Thyroid gland (tissue), 4 donors: ENCODE data around the gene LDLRAD4. TPM values are rescaled to one million over a fixed set of nuclear protein-coding genes. Genes with fewer than 3 reads are reported as not detected.

Source experiments
- DNase-seq, 2 donors: peaks; one replicate each; pipeline ENCODE4 v3.0.0-alpha.2; 2019
- H3K27ac ChIP-seq, 3 donors: fragments of 200-600 bp; sonication (generic); 1 replicate in 2 of 3; 2 replicates in 1 of 3; pipeline ENCODE4 v1.5.1; 2016 to 2019; ENCODE audit warnings: mild to moderate bottlenecking in 1 of 3, moderate library complexity in 1 of 3
- H3K27me3 ChIP-seq: fragments of 200-600 bp; sonication (generic); one replicate; pipeline ENCODE4 v1.5.1; 2019
- H3K36me3 ChIP-seq, 2 donors: fragments of 200-600 bp; sonication (generic); one replicate each; pipeline ENCODE4 v1.5.1; 2016 to 2019
- H3K4me1 ChIP-seq, 2 donors: fragments of 200-600 bp; sonication (generic); one replicate each; pipeline ENCODE4 v1.5.1; 2017 to 2019
- H3K4me3 ChIP-seq, 3 donors: fragments of 200-600 bp; sonication (generic); replicated peaks in 1 of 3; 1 replicate in 2 of 3; 2 replicates in 1 of 3; pipeline ENCODE4 v1.5.1; 2016; ENCODE audit warnings: mild to moderate bottlenecking in 1 of 3
- H3K9me3 ChIP-seq: fragments of 200-600 bp; sonication (generic); one replicate; pipeline ENCODE4 v1.5.1; 2017
- POLR2A ChIP-seq, 2 donors: fragments of 450-650 bp; IDR thresholded peaks; one replicate each; pipeline ENCODE4 v1.6.1; 2017; ENCODE audit warnings: antibody characterized with exemption in 2 of 2, mild to moderate bottlenecking in 2 of 2, moderate library complexity in 1 of 2
- WGBS, 2 donors: methylation state at CpG; one replicate each; pipeline ENCODE4 v1.1.5; 2017; 5-methylcytosine and 5-hydroxymethylcytosine counted together
- intact Hi-C: fragments of 100-400 bp; cut with DNase I; formaldehyde crosslinking; loops from one replicate; pipeline ENCODE4 v1.15.1; 2023
- total RNA-seq, 4 donors: library from RNA; depleted of rRNA; stranded (reverse); fragments of >200 nt; gene quantifications; one replicate each; pipeline ENCODE4 v1.2.3, GENCODE V29; 2016
- TF ChIP-seq, protein P1 (sequence below), 6 experiments: fragments of 200-600 bp in 3 of 6; fragments of 450-650 bp in 3 of 6; sonication (generic) in 3 of 6; IDR thresholded peaks; one replicate each; pipeline ENCODE4 v1.5.1; 2016 to 2019; ENCODE audit warnings: antibody characterized with exemption in 6 of 6, mild to moderate bottlenecking in 2 of 6, inconsistent platforms in 1 of 6, moderate library complexity in 1 of 6

Gene LDLRAD4
- total RNA-seq, 4 donors from 2014 or later: 23.7 to 35.7 (median 29.7) TPM

DNA sequence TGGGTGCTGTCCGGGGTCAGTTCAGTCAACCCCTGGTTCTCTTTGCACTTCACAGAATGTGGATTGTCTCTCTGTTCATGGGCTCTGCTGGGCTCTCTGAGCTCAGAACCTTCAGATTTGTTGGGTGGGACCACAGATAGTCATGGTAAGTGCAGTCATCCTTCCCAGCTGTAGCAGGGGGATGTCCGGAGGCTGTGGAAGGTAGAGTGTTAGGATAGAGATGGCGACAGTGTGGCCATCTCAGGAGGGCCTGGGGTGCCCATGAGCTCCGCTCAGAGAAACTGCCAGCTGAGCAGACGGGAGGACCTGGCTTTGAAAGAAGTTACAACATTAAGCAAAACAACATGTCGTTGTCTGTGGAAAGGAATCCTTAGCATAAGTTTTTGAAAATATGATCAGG lies 358.0 kb downstream of the LDLRAD4 start:
- no peak overlapping the region for H3K27ac ChIP-seq

DNA sequence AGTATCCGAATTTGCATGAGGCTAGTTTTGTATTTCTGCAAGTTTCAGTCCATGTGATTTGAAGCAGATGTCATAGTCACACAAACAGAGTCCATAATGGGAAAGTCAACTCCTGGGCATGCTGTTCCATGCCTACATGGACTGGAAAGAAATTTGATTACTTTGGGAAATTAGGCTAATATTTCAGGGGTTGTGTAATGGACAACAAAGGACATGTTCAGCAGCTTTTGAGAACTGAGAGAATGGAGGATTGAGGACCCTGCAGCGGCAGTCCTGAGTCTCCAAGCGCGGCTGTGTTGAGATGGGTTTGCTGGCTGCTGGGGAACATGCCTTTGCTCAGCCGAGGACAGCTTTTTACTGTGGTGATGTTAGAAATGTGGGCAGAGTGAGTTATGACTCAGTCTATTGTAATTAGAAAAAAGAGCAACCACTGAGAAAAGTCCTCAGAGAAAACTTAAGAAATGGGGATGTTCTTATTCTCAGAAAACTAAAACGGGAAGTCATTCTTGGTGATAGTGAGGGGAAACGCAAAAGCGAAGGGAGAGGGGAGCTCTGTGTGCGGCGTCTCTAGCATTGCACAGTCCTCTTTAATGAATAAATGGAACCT lies 358.6 kb downstream of the LDLRAD4 start:
- DNase-seq: no peak
- H3K4me3 ChIP-seq: no peak overlapping the region
- H3K27ac ChIP-seq: peak overlapping the region in 1 of 3 donors; percentile 23
- H3K4me1 ChIP-seq: peaks cover 12 to 26% of the 10 kb centered on the region in 2 donors
- no peaks in the 10 kb centered on the region for H3K9me3 ChIP-seq
- intact Hi-C loops: no loop called here
- H3K36me3 ChIP-seq: no peaks in the 10 kb centered on the region
- H3K27me3 ChIP-seq: no peaks in the 10 kb centered on the region
- TF ChIP-seq POLR2A (IDR thresholded peaks at IDR 0.05): no peak
- TF ChIP-seq, protein P1, sequence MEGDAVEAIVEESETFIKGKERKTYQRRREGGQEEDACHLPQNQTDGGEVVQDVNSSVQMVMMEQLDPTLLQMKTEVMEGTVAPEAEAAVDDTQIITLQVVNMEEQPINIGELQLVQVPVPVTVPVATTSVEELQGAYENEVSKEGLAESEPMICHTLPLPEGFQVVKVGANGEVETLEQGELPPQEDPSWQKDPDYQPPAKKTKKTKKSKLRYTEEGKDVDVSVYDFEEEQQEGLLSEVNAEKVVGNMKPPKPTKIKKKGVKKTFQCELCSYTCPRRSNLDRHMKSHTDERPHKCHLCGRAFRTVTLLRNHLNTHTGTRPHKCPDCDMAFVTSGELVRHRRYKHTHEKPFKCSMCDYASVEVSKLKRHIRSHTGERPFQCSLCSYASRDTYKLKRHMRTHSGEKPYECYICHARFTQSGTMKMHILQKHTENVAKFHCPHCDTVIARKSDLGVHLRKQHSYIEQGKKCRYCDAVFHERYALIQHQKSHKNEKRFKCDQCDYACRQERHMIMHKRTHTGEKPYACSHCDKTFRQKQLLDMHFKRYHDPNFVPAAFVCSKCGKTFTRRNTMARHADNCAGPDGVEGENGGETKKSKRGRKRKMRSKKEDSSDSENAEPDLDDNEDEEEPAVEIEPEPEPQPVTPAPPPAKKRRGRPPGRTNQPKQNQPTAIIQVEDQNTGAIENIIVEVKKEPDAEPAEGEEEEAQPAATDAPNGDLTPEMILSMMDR (IDR thresholded peaks at IDR 0.05): no peak
- WGBS, 2 donors: 73 to 77% methylated on average over 10 of the region's 10 CpGs

More for the DNA sequence above, 358.0 kb downstream of the LDLRAD4 start:
- H3K36me3 ChIP-seq: no peaks in the 10 kb centered on the region
- WGBS, 2 donors: 96 to 97% methylated on average over 6 of the region's 6 CpGs
- no peak for TF ChIP-seq POLR2A (IDR thresholded peaks at IDR 0.05)
- TF ChIP-seq, protein P1 (IDR thresholded peaks at IDR 0.05): no peak
- H3K4me1 ChIP-seq: peaks cover 12 to 26% of the 10 kb centered on the region in 2 donors
- no peak for DNase-seq
- intact Hi-C loops: no loop called here
- H3K4me3 ChIP-seq: no peak overlapping the region
- H3K9me3 ChIP-seq: no peaks in the 10 kb centered on the region
- no peaks in the 10 kb centered on the region for H3K27me3 ChIP-seq

DNA sequence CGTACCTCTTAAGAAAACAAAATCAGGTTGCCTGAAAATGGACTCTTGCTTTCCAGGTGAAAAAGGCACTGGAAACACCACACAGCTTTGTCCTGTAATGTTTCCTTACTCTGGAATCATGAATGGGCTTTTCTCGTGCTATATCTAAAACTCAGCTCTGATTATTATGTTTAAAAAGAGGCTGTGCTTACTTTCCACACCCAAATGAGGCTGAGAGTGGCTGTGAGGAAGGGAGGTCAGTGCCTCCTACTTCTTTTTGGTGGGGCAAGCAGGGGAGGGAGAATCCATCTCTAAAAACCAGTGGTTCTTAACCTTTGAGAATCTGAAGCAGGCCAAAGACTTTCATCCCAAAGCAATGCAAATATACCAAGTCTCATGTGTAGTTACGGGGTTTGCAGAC lies 359.2 kb downstream of the LDLRAD4 start:
- H3K4me1 ChIP-seq: peaks cover 12 to 26% of the 10 kb centered on the region in 2 donors
- H3K27me3 ChIP-seq: no peaks in the 10 kb centered on the region
- no peak overlapping the region for H3K4me3 ChIP-seq
- H3K9me3 ChIP-seq: no peaks in the 10 kb centered on the region
- WGBS, 2 donors: 86 to 88% methylated on average over 3 of the region's 3 CpGs
- H3K27ac ChIP-seq: peak overlapping the region in 1 of 3 donors; percentile 23
- TF ChIP-seq, protein P1 (IDR thresholded peaks at IDR 0.05): no peak
- no peak for TF ChIP-seq POLR2A (IDR thresholded peaks at IDR 0.05)
- DNase-seq: no peak
- intact Hi-C loops: no loop called here
- H3K36me3 ChIP-seq: no peaks in the 10 kb centered on the region

DNA sequence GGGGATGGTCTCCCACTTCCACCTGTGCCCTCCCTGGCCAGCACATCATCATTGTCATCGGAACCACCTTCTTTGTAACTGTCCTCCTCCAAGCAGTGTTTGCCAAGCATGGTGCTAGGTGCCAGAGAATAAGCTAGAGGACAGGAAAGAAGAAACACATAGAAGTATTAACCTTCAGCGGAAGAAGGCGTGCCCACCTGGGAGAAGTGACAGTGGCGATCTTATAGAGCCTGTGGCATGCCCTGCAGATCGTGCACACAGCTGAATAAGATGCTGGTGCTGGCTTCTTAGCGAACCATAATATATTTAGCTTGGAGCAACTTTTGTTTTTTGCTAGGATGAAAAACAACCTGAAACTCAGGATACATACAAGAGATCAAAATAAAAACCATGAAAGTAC lies 359.8 kb downstream of the LDLRAD4 start:
- no peak for TF ChIP-seq POLR2A (IDR thresholded peaks at IDR 0.05)
- TF ChIP-seq, protein P1 (IDR thresholded peaks at IDR 0.05): no peak
- Histone ChIP-seq H3K27me3 (no peaks in the 10 kb centered on the region), H3K4me3 (no peak overlapping the region), H3K9me3 (no peaks in the 10 kb centered on the region), H3K27ac (no peak overlapping the region), H3K4me1 (peaks cover 12 to 26% of the 10 kb centered on the region in 2 donors), H3K36me3 (no peaks in the 10 kb centered on the region)
- no peak for DNase-seq
- WGBS, 2 donors: 86 to 97% methylated on average over 6 of the region's 6 CpGs
- intact Hi-C loops: no loop called here

DNA sequence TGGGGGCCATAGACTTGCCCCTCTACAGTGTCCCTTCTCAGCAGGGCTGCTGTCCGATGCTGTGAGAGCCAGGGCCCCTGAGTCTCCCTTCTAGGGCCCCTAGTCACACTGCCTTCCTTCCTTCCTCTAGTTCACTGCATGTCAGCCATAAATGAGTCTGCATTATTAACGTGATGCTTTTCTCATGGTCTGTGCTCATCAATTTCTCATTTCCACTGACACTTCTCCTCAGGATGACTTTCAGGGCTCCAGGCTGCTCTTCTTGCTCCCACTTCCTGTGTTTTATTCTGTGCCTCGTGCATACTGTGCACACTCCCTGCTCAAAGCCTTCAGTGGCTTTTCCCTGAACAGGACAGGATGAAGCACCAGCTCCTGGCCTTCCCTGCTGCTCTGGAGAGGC lies 361.3 kb downstream of the LDLRAD4 start:
- 65 to 71% methylated on average over 3 of the region's 3 CpGs for WGBS, 2 donors
- TF ChIP-seq POLR2A (IDR thresholded peaks at IDR 0.05): no peak
- TF ChIP-seq, protein P1 (IDR thresholded peaks at IDR 0.05): no peak
- H3K27ac ChIP-seq: no peak overlapping the region
- no peaks in the 10 kb centered on the region for H3K9me3 ChIP-seq
- peaks cover 12 to 26% of the 10 kb centered on the region in 2 donors for H3K4me1 ChIP-seq
- no peaks in the 10 kb centered on the region for H3K36me3 ChIP-seq
- no peaks in the 10 kb centered on the region for H3K27me3 ChIP-seq
- no peak for DNase-seq
- intact Hi-C loops: no loop called here
- no peak overlapping the region for H3K4me3 ChIP-seq
